Lung (tissue), 12 donors: ENCODE data around the gene TASL. TPM values are rescaled to one million over a fixed set of nuclear protein-coding genes. Genes with fewer than 3 reads are reported as not detected.

ENCODE experiments used
- ATAC-seq: fragments of 200-7000 bp; cut with Tn5 transposase; one replicate; pipeline ENCODE4 v1.9.1; 2020; ENCODE audit warnings: moderate number of reproducible peaks; ENCODE audit not compliant: insufficient read depth, low FRiP score
- DNase-seq, 3 donors: peaks; one replicate each; pipeline ENCODE4 v3.0.0-alpha.2; 2013 to 2017
- H3K27ac ChIP-seq, 2 donors: one replicate each; pipeline ENCODE4 v1.5.1; 2013; ENCODE audit warnings: mild to moderate bottlenecking in 2 of 2, moderate library complexity in 2 of 2, control low read depth in 1 of 2, inconsistent platforms in 1 of 2, low read depth in 1 of 2, low read length in 1 of 2
- H3K27me3 ChIP-seq, 3 donors: one replicate each; pipeline ENCODE4 v1.5.1; 2013; ENCODE audit warnings: low read length in 2 of 3; ENCODE audit not compliant: control insufficient read depth in 3 of 3, insufficient read depth in 3 of 3
- H3K36me3 ChIP-seq, 4 donors: one replicate each; pipeline ENCODE4 v1.5.1; 2013; ENCODE audit warnings: low read length in 4 of 4, mild to moderate bottlenecking in 1 of 4, moderate library complexity in 1 of 4; ENCODE audit not compliant: control insufficient read depth in 4 of 4, insufficient read depth in 4 of 4
- H3K4me1 ChIP-seq, 5 donors: one replicate each; pipeline ENCODE4 v1.5.1; 2013; ENCODE audit warnings: low read length in 5 of 5, mild to moderate bottlenecking in 2 of 5, moderate library complexity in 1 of 5; ENCODE audit not compliant: control insufficient read depth in 5 of 5, insufficient read depth in 5 of 5
- H3K4me3 ChIP-seq: one replicate; pipeline ENCODE4 v1.5.1; 2013; ENCODE audit warnings: mild to moderate bottlenecking, control low read depth, moderate library complexity
- H3K9ac ChIP-seq, 2 donors: one replicate each; pipeline ENCODE4 v1.5.1; 2013; ENCODE audit warnings: low read length in 2 of 2, control low read depth in 1 of 2; ENCODE audit not compliant: insufficient read depth in 1 of 2
- H3K9me3 ChIP-seq, 4 donors: one replicate each; pipeline ENCODE4 v1.5.1; 2013; ENCODE audit warnings: low read length in 3 of 4, mild to moderate bottlenecking in 1 of 4, moderate library complexity in 1 of 4; ENCODE audit not compliant: control insufficient read depth in 4 of 4, insufficient read depth in 3 of 4
- CTCF ChIP-seq: IDR thresholded peaks from 2 replicates; pipeline ENCODE4 v1.5.1; 2012; ENCODE audit warnings: mild to moderate bottlenecking; ENCODE audit errors: control extremely low read depth, extremely low read depth
- WGBS, 2 donors: extraction: QIAGEN DNeasy Blood & Tissue Kit; methylation state at CpG; one replicate each; pipeline ENCODE4 v1.1.7; 2013; 5-methylcytosine and 5-hydroxymethylcytosine counted together
- polyA plus RNA-seq, 2 donors: library from polyadenylated mRNA; stranded (reverse); fragments of 200-250 nt; gene quantifications; one replicate each; pipeline ENCODE4 v1.2.1, GENCODE V29; 2013
- total RNA-seq, 2 donors: library from RNA; depleted of rRNA in 1 of 2; stranded (reverse); fragments of >200 nt in 1 of 2; gene quantifications; one replicate each; pipeline ENCODE4 v1.2.1, GENCODE V29; 2014 to 2021
- donor health status: control.
- donor health status: control.
- donor health status: Bipolar disorder and iron deficiency.
- donor health status: healthy.
- donor health status: DM: yes; HTN: yes; CAD: no.

The TASL gene
- total and polyA plus RNA-seq, 4 donors, result 2.1 to 4.6 (median 3.2) TPM

- WGBS, 2 donors, result 67 to 87% methylated on average over 2 of the region's 2 CpGs
- H3K9me3 ChIP-seq, result no peaks in the 10 kb centered on the region
- H3K27me3 ChIP-seq, result no peaks in the 10 kb centered on the region
- no peak for TF ChIP-seq CTCF
- no peaks in the 10 kb centered on the region for H3K4me1 ChIP-seq
- ATAC-seq, result no peak
- H3K4me3 ChIP-seq, result no peak overlapping the region
- DNase-seq, result no peak
- H3K36me3 ChIP-seq, result no peaks in the 10 kb centered on the region
- no peak overlapping the region for H3K9ac ChIP-seq
- H3K27ac ChIP-seq, result no peak overlapping the region
These were observed 3.1 kb upstream of the TASL start for GRCh38 chrX:30580641-30581040.

- no peak overlapping the region for H3K27ac ChIP-seq
These were observed 685 bp downstream of the TASL start for GRCh38 chrX:30576881-30577280.

GRCh38 chrX:30573125-30573524 is 4.4 kb downstream of the TASL start:
- ATAC-seq (no peak), DNase-seq (no peak)
- H3K27me3 ChIP-seq, result peaks cover 0 to 5% (median 0%) of the 10 kb centered on the region in 3 donors
- no peaks in the 10 kb centered on the region for H3K36me3 ChIP-seq
- TF ChIP-seq CTCF, result no peak
- H3K4me3 ChIP-seq, result no peak overlapping the region
- no peak overlapping the region for H3K9ac ChIP-seq
- peaks cover 0 to 3% (median 0%) of the 10 kb centered on the region in 4 donors for H3K9me3 ChIP-seq
- no peaks in the 10 kb centered on the region for H3K4me1 ChIP-seq
- no peak overlapping the region for H3K27ac ChIP-seq
- 25 to 67% methylated on average over 3 of the region's 3 CpGs for WGBS, 2 donors

More at GRCh38 chrX:30576881-30577280, 685 bp downstream of the TASL start:
- H3K4me3 ChIP-seq, result no peak overlapping the region
- no peak overlapping the region for H3K9ac ChIP-seq
- no peaks in the 10 kb centered on the region for H3K36me3 ChIP-seq
- WGBS, 2 donors, result 35 to 69% methylated on average over 8 of the region's 8 CpGs
- no peak for DNase-seq
- H3K9me3 ChIP-seq, result no peaks in the 10 kb centered on the region
- H3K27me3 ChIP-seq, result peaks cover 0 to 5% (median 0%) of the 10 kb centered on the region in 3 donors
- no peak for ATAC-seq
- TF ChIP-seq CTCF, result no peak
- no peaks in the 10 kb centered on the region for H3K4me1 ChIP-seq

DNA sequence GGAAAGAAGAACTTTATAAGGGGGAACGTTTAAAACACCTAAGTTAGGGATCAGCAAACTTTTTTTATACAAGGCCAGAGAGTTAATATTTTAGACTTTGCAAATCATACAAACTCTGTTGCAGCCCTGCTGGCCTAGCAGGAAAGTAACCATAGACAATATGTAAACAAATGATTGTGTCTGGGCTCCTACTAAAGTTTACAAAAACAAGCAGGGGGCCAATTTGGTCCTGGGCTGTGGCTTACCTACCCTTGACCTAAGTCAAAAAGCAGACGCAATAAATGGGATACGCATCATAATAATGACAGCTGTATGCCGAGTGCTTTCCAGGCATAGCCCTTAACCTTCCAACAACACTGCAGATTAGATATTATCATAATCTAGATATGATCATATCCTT is 4.9 kb downstream of the TASL start:
- no peak for DNase-seq
- Histone ChIP-seq H3K27me3 (peaks cover 0 to 5% (median 0%) of the 10 kb centered on the region in 3 donors), H3K27ac (no peak overlapping the region), H3K4me3 (no peak overlapping the region), H3K9me3 (peaks cover 0 to 3% (median 0%) of the 10 kb centered on the region in 4 donors), H3K4me1 (no peaks in the 10 kb centered on the region), H3K9ac (no peak overlapping the region), H3K36me3 (no peaks in the 10 kb centered on the region)
- ATAC-seq, result no peak
- 34 to 66% methylated on average over 4 of the region's 4 CpGs for WGBS, 2 donors
- TF ChIP-seq CTCF, result no peak
